GM12873 (cell line): ENCODE results near the gene MYH9.

Source experiments
- CTCF ChIP-seq: IDR thresholded peaks from 2 replicates; pipeline ENCODE4 v1.5.1; 2012; ENCODE audit warnings: low read depth, mild to moderate bottlenecking, moderate library complexity, low read length, control low read depth; ENCODE audit not compliant: insufficient read depth; ENCODE audit errors: missing control alignments

Gene MYH9

GRCh38 chr22:36344106-36344827 is 43.5 kb downstream of the MYH9 start:
- TF ChIP-seq CTCF: no peak

- TF ChIP-seq CTCF: no peak
These were observed 44.1 kb downstream of the MYH9 start for GRCh38 chr22:36343720-36344105.

- TF ChIP-seq CTCF: no peak
These were observed 44.6 kb downstream of the MYH9 start for GRCh38 chr22:36343070-36343719.

GRCh38 chr22:36341640-36342041 is 46.1 kb downstream of the MYH9 start:
- no peak for TF ChIP-seq CTCF

- no peak for TF ChIP-seq CTCF
These were observed 47.1 kb downstream of the MYH9 start for GRCh38 chr22:36340621-36341020.

- no peak for TF ChIP-seq CTCF
These were observed 48.3 kb downstream of the MYH9 start for GRCh38 chr22:36339171-36340065.

- TF ChIP-seq CTCF: no peak
These were observed 50.2 kb downstream of the MYH9 start for GRCh38 chr22:36337365-36338130.
